ENCODE measurements around the gene PIK3C2G. TPM values are rescaled to one million over a fixed set of nuclear protein-coding genes. Genes with fewer than 3 reads are reported as not detected.

Gene PIK3C2G
- total and polyA plus RNA-seq, 10 of the 15 experiments (the other 5 are each of a cell fraction or from before 2014, with no cell fraction given) = not detected

DNA sequence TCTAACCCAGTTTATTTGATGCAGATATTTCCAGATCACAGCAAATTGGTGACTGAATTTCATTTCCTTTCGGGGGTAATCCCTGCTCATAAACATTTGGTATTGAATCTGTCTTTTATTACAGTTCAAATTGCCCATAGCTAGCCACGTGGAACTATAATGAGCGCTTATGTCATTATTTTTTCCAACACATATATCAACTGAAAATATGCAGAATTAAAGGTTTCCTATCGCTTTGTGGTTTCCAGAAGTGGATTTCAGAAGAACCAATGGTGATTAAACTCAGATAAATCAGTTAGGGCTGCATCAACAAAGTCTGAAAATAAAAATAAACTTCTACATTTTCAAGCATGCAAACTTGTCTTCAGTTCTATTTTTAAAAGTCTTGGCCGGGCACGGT lies 111.9 kb downstream of the PIK3C2G start (continued):
- TF ChIP-seq, protein P1, sequence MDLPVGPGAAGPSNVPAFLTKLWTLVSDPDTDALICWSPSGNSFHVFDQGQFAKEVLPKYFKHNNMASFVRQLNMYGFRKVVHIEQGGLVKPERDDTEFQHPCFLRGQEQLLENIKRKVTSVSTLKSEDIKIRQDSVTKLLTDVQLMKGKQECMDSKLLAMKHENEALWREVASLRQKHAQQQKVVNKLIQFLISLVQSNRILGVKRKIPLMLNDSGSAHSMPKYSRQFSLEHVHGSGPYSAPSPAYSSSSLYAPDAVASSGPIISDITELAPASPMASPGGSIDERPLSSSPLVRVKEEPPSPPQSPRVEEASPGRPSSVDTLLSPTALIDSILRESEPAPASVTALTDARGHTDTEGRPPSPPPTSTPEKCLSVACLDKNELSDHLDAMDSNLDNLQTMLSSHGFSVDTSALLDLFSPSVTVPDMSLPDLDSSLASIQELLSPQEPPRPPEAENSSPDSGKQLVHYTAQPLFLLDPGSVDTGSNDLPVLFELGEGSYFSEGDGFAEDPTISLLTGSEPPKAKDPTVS (IDR thresholded peaks at IDR 0.05; ENCODE audit: low read depth, low read length) = no peak
- TF ChIP-seq CHD1 (IDR thresholded peaks at IDR 0.05; ENCODE audit: low read depth, low read length) = no peak

DNA sequence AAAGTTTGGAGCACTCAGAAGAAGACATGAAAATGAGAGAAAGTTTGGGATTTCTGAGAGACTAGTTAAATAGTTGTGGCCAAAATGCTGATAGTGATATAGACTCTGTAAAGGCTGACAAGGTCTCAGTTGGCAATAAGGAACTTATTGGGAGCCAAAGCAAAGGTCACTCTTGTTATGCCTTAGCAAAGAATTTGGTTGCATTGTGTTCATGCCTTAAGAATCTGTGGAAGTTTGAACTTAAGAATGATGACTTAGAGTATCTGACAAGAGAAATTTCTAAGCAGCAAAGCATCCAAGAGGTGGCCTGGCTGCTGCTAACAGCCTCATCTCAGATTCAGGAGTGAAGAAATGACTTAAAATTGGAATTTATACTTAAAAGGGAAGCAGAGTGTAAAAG lies 113.8 kb downstream of the PIK3C2G start:
- DNase-seq (ENCODE audit: low read depth, low spot score) (no peak), FAIRE-seq (no peak), ATAC-seq (no peak)
- no peak overlapping the region for H3K9ac ChIP-seq (ENCODE audit: control insufficient read depth, insufficient read depth, low read length)
- no peaks in the 10 kb centered on the region for H4K20me1 ChIP-seq (ENCODE audit: control insufficient read depth, insufficient read depth)
- no TSS peak for BruUV-seq (replicated peaks)
- no peaks in the 10 kb centered on the region for H3K79me2 ChIP-seq (ENCODE audit: control insufficient read depth, insufficient read depth, low read length)
- no peak overlapping the region for H3K27ac ChIP-seq (ENCODE audit: control insufficient read depth, insufficient read depth)
- no peak overlapping the region for H3K4me2 ChIP-seq (ENCODE audit: control insufficient read depth, insufficient read depth)
- H3K36me3 ChIP-seq (ENCODE audit: control insufficient read depth in 2 of 2, insufficient read depth in 2 of 2, low read length in 1 of 2) = no peaks in the 10 kb centered on the region
- H2AFZ ChIP-seq (ENCODE audit: control insufficient read depth, low read depth, low read length) = no peak overlapping the region
- SMC1A ChIA-PET (ENCODE audit: uncharacterized antibody, unreplicated experiment) = no interaction called here
- CTCF ChIA-PET = no interaction called here
- intact Hi-C loops (cut with micrococcal nuclease; ENCODE audit: unreplicated experiment) = no loop called here
- H3K9me3 ChIP-seq (replicated peaks; ENCODE audit: control insufficient read depth, insufficient read depth, low read length) = no peaks in the 10 kb centered on the region
- no peak for TF ChIP-seq SMAD1 (IDR thresholded peaks at IDR 0.05; ENCODE audit: low read depth, partially characterized antibody)
- TF ChIP-seq RCOR1 (conservative IDR thresholded peaks at IDR 0.05; ENCODE audit: low read depth, low read length) = no peak
- TF ChIP-seq SMC3 (IDR thresholded peaks at IDR 0.05; ENCODE audit: borderline replicate concordance, low read length) = no peak
- TF ChIP-seq, protein P2, sequence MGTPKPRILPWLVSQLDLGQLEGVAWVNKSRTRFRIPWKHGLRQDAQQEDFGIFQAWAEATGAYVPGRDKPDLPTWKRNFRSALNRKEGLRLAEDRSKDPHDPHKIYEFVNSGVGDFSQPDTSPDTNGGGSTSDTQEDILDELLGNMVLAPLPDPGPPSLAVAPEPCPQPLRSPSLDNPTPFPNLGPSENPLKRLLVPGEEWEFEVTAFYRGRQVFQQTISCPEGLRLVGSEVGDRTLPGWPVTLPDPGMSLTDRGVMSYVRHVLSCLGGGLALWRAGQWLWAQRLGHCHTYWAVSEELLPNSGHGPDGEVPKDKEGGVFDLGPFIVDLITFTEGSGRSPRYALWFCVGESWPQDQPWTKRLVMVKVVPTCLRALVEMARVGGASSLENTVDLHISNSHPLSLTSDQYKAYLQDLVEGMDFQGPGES (IDR thresholded peaks at IDR 0.05) = no peak
- no peak for TF ChIP-seq SPI1 (IDR thresholded peaks at IDR 0.05; ENCODE audit: borderline replicate concordance, insufficient read depth, low read depth, low read length)
- TF ChIP-seq MEF2B (IDR thresholded peaks at IDR 0.05; ENCODE audit: partially characterized antibody, poor library complexity, severe bottlenecking) = no peak
- TF ChIP-seq, protein P3, sequence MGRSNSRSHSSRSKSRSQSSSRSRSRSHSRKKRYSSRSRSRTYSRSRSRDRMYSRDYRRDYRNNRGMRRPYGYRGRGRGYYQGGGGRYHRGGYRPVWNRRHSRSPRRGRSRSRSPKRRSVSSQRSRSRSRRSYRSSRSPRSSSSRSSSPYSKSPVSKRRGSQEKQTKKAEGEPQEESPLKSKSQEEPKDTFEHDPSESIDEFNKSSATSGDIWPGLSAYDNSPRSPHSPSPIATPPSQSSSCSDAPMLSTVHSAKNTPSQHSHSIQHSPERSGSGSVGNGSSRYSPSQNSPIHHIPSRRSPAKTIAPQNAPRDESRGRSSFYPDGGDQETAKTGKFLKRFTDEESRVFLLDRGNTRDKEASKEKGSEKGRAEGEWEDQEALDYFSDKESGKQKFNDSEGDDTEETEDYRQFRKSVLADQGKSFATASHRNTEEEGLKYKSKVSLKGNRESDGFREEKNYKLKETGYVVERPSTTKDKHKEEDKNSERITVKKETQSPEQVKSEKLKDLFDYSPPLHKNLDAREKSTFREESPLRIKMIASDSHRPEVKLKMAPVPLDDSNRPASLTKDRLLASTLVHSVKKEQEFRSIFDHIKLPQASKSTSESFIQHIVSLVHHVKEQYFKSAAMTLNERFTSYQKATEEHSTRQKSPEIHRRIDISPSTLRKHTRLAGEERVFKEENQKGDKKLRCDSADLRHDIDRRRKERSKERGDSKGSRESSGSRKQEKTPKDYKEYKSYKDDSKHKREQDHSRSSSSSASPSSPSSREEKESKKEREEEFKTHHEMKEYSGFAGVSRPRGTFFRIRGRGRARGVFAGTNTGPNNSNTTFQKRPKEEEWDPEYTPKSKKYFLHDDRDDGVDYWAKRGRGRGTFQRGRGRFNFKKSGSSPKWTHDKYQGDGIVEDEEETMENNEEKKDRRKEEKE (IDR thresholded peaks at IDR 0.05) = no peak
- TF ChIP-seq CBX3 (IDR thresholded peaks at IDR 0.05; ENCODE audit: borderline replicate concordance, low read depth) = no peak
- no peaks in the 10 kb centered on the region for H3K27me3 ChIP-seq (replicated peaks in 1 of 2; ENCODE audit: control insufficient read depth in 2 of 2, insufficient read depth in 2 of 2, low read length in 1 of 2)
- in situ Hi-C loops (cut with MboI) = no loop called here
- no peak overlapping the region for H3K4me3 ChIP-seq
- RAD21 ChIA-PET (ENCODE audit: unreplicated experiment) = no interaction called here
- POLR2A ChIA-PET = no interaction called here
- H3K4me1 ChIP-seq (ENCODE audit: control insufficient read depth, insufficient read depth, low read length) = no peaks in the 10 kb centered on the region

All from GM12878 (cell line).